ENCODE measurements around the gene CDH5.

DNA sequence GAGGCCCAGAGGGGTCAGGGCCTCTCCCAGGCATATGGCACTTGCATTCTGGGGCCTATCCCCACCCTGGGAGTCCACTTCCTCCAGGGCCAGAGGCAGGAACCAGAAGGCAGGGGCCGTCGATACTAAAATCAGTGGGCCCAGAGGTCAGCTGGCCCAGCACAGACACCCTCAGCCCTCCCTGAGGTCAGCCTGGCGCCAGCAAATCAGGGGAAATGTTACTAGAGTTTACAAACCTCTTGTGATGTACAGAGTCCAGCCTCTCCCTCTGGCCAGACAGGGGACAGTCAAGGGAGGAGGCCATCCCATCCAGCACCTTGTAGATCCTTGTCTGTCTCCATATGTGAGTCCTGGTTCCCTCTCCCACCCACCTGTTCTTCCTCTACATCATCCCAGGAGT lies 10.8 kb downstream of the CDH5 start:
- TF ChIP-seq, protein P1, sequence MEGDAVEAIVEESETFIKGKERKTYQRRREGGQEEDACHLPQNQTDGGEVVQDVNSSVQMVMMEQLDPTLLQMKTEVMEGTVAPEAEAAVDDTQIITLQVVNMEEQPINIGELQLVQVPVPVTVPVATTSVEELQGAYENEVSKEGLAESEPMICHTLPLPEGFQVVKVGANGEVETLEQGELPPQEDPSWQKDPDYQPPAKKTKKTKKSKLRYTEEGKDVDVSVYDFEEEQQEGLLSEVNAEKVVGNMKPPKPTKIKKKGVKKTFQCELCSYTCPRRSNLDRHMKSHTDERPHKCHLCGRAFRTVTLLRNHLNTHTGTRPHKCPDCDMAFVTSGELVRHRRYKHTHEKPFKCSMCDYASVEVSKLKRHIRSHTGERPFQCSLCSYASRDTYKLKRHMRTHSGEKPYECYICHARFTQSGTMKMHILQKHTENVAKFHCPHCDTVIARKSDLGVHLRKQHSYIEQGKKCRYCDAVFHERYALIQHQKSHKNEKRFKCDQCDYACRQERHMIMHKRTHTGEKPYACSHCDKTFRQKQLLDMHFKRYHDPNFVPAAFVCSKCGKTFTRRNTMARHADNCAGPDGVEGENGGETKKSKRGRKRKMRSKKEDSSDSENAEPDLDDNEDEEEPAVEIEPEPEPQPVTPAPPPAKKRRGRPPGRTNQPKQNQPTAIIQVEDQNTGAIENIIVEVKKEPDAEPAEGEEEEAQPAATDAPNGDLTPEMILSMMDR (conservative IDR thresholded peaks at IDR 0.05) = no peak
- TF ChIP-seq ZFX (IDR thresholded peaks at IDR 0.05) = no peak
